Measurements from ENCODE around the gene TFPT. TPM values are rescaled to one million over a fixed set of nuclear protein-coding genes. Genes with fewer than 3 reads are reported as not detected.

The TFPT gene
- total RNA-seq, 2 experiments from 2014 or later, result 10.1 to 11.2 TPM

- DNase-seq (no peak), ATAC-seq (ENCODE audit: poor library complexity) (no peak)
- Histone ChIP-seq H3K4me1 (ENCODE audit: insufficient read depth, low read length) (peaks cover 11% of the 10 kb centered on the region), H3K9me3 (ENCODE audit: control insufficient read depth in 1 of 2, insufficient read depth in 1 of 2, low read length in 2 of 2) (no peaks in the 10 kb centered on the region), H3K27ac (ENCODE audit: low read depth in 1 of 2, low read length in 2 of 2) (no peak overlapping the region), H3K36me3 (ENCODE audit: insufficient read depth, low read length) (peaks cover 75% of the 10 kb centered on the region), H3K4me3 (ENCODE audit: low read length) (no peak overlapping the region), H3K27me3 (ENCODE audit: control insufficient read depth in 1 of 2, insufficient read depth in 2 of 2, low read length in 2 of 2) (no peaks in the 10 kb centered on the region)
- no peak for TF ChIP-seq CTCF (IDR thresholded peaks at IDR 0.05)
- no peaks in the 10 kb centered on the region for H3K27me3 Mint-ChIP-seq
- no peaks in the 10 kb centered on the region for H3K9me3 Mint-ChIP-seq
- CTCF ChIA-PET, result no interaction called here
- no peak overlapping the region for H3K27ac Mint-ChIP-seq
- no peak overlapping the region for H3K4me3 Mint-ChIP-seq
- peaks cover 66% of the 10 kb centered on the region for H3K36me3 Mint-ChIP-seq (ENCODE audit: low read depth)
- POLR2A ChIA-PET, result interaction anchor here (1.0 kb wide), 1 partner anchor 38 kb away, joined by 3 read pairs; the partner anchor contains the start of gene LENG1
- H3K4me1 Mint-ChIP-seq (ENCODE audit: low read depth), result peaks cover 6% of the 10 kb centered on the region
- intact Hi-C loops (cut with DNase I, micrococcal nuclease), result no loop called here
These were observed 5.8 kb upstream of the TFPT start for GRCh38 chr19:54121259-54121658.

- peak overlapping the region; percentile 87 for H3K4me3 Mint-ChIP-seq
- H3K27me3 ChIP-seq (ENCODE audit: control insufficient read depth in 1 of 2, insufficient read depth in 2 of 2, low read length in 2 of 2), result no peaks in the 10 kb centered on the region
- ChIA-PET CTCF (interaction anchor here (1.1 to 1.7 kb wide), 3 partner anchors 19 to 54 kb away, joined by 3 to 6 read pairs (median 5); no protein-coding TSS in a partner anchor), POLR2A (interaction anchor here (0.6 to 4.2 kb wide), 18 partner anchors 10 to 1925 kb away, joined by 3 to 151 read pairs (median 6); partner anchors contain the start of genes CNOT3, LENG1, LENG8 and MBOAT7)
- H3K27ac Mint-ChIP-seq, result peak overlapping the region; percentile 81
- peak overlapping the region; percentile 65 to 87 for H3K27ac ChIP-seq (ENCODE audit: low read depth in 1 of 2, low read length in 2 of 2)
- H3K27me3 Mint-ChIP-seq, result no peaks in the 10 kb centered on the region
- peaks cover 40% of the 10 kb centered on the region for H3K36me3 Mint-ChIP-seq (ENCODE audit: low read depth)
- H3K36me3 ChIP-seq (ENCODE audit: insufficient read depth, low read length), result peaks cover 26% of the 10 kb centered on the region
- DNase-seq (peak in 10 of 14 experiments; percentile 32 to 82 (median 49)), ATAC-seq (ENCODE audit: poor library complexity) (peak; percentile 34)
- no peak for TF ChIP-seq CTCF (IDR thresholded peaks at IDR 0.05)
- peaks cover 27% of the 10 kb centered on the region for H3K4me1 Mint-ChIP-seq (ENCODE audit: low read depth)
- H3K9me3 Mint-ChIP-seq, result no peaks in the 10 kb centered on the region
- intact Hi-C loops (cut with DNase I, micrococcal nuclease), result loop anchor here (1.0 to 5.0 kb wide), 8 partner anchors 12 to 247 kb away; partner anchors contain the start of genes NDUFA3 (in 2 of the 2), CNOT3 (in 1 of the 2), LENG1 (in 1 of the 2) and MBOAT7 (in 1 of the 2)
- peak overlapping the region; percentile 83 for H3K4me3 ChIP-seq (ENCODE audit: low read length)
- H3K4me1 ChIP-seq (ENCODE audit: insufficient read depth, low read length), result peaks cover 33% of the 10 kb centered on the region
- H3K9me3 ChIP-seq (ENCODE audit: control insufficient read depth in 1 of 2, insufficient read depth in 1 of 2, low read length in 2 of 2), result no peaks in the 10 kb centered on the region
These were observed 933 bp downstream of the TFPT start for GRCh38 chr19:54114340-54115108.

- no peak for TF ChIP-seq CTCF (IDR thresholded peaks at IDR 0.05)
- ChIA-PET CTCF (no interaction called here), POLR2A (no interaction called here)
- intact Hi-C loops (cut with DNase I, micrococcal nuclease), result loop anchor here in 1 of 2 experiments (10.0 kb wide), 2 partner anchors 245 to 585 kb away; partner anchors contain the start of gene MYADM
- no peaks in the 10 kb centered on the region for H3K27me3 Mint-ChIP-seq
- no peak overlapping the region for H3K27ac Mint-ChIP-seq
- peaks cover 53% of the 10 kb centered on the region for H3K36me3 Mint-ChIP-seq (ENCODE audit: low read depth)
- Histone ChIP-seq H3K4me3 (ENCODE audit: low read length) (no peak overlapping the region), H3K27me3 (ENCODE audit: control insufficient read depth in 1 of 2, insufficient read depth in 2 of 2, low read length in 2 of 2) (no peaks in the 10 kb centered on the region), H3K27ac (ENCODE audit: low read depth in 1 of 2, low read length in 2 of 2) (no peak overlapping the region), H3K36me3 (ENCODE audit: insufficient read depth, low read length) (peaks cover 51% of the 10 kb centered on the region), H3K9me3 (ENCODE audit: control insufficient read depth in 1 of 2, insufficient read depth in 1 of 2, low read length in 2 of 2) (no peaks in the 10 kb centered on the region), H3K4me1 (ENCODE audit: insufficient read depth, low read length) (peaks cover 15% of the 10 kb centered on the region)
- H3K9me3 Mint-ChIP-seq, result no peaks in the 10 kb centered on the region
- no peak for ATAC-seq (ENCODE audit: poor library complexity)
- DNase-seq, result no peak
- no peak overlapping the region for H3K4me3 Mint-ChIP-seq
- peaks cover 14% of the 10 kb centered on the region for H3K4me1 Mint-ChIP-seq (ENCODE audit: low read depth)
These were observed 5.8 kb downstream of the TFPT start for GRCh38 chr19:54109651-54110050.

Data from CD4-positive, alpha-beta T cell (primary cell).